IgD-negative memory B cell (primary cell): ENCODE results near the gene GNPTAB. TPM values are rescaled to one million over a fixed set of nuclear protein-coding genes. Genes with fewer than 3 reads are reported as not detected.

ENCODE experiments used
- H3K27ac Mint-ChIP-seq, 3 donors: one replicate each; pipeline ENCODE4 v1.8.0; 2020 to 2022; ENCODE audit warnings: mild to moderate bottlenecking in 3 of 3, mixed read lengths in 3 of 3, moderate library complexity in 1 of 3
- H3K27me3 Mint-ChIP-seq: one replicate; pipeline ENCODE4 v1.8.0; 2021; ENCODE audit warnings: mixed read lengths
- H3K36me3 Mint-ChIP-seq: one replicate; pipeline ENCODE4 v1.8.0; 2020; ENCODE audit warnings: mild to moderate bottlenecking, mixed read lengths
- H3K4me1 Mint-ChIP-seq, 3 donors: one replicate each; pipeline ENCODE4 v1.8.0; 2020 to 2022; ENCODE audit warnings: mixed read lengths in 3 of 3, mild to moderate bottlenecking in 1 of 3
- H3K4me3 Mint-ChIP-seq, 4 donors: one replicate each; pipeline ENCODE4 v1.8.0; 2020 to 2022; ENCODE audit warnings: mild to moderate bottlenecking in 4 of 4, mixed read lengths in 4 of 4, moderate library complexity in 3 of 4
- H3K9me3 Mint-ChIP-seq, 3 donors: one replicate each; pipeline ENCODE4 v1.8.0; 2020 to 2021; ENCODE audit warnings: mixed read lengths in 3 of 3, mild to moderate bottlenecking in 1 of 3
- polyA plus RNA-seq: library from polyadenylated mRNA; unstranded; fragments of 300-500 nt; fragmentation: Illumina TruSeq; gene quantifications from one replicate; pipeline ENCODE4 v1.2.3, GENCODE V29; 2021

GNPTAB gene
- polyA plus RNA-seq, 1 donor from 2014 or later: 28.0 TPM

GRCh38 chr12:101782273-101782731, 48.5 kb downstream of the GNPTAB start:
- Mint-ChIP-seq H3K36me3 (peaks cover 13% of the 10 kb centered on the region), H3K27me3 (no peaks in the 10 kb centered on the region), H3K4me3 (no peak overlapping the region), H3K4me1 (peaks cover 6 to 9% (median 8%) of the 10 kb centered on the region in 3 donors), H3K27ac (no peak overlapping the region), H3K9me3 (no peaks in the 10 kb centered on the region)

- Mint-ChIP-seq H3K27ac (peak overlapping the region in 1 of 3 donors; percentile 33), H3K27me3 (no peaks in the 10 kb centered on the region), H3K4me1 (peaks cover 6 to 9% (median 8%) of the 10 kb centered on the region in 3 donors), H3K36me3 (peaks cover 17% of the 10 kb centered on the region), H3K9me3 (no peaks in the 10 kb centered on the region), H3K4me3 (no peak overlapping the region)
Observed at GRCh38 chr12:101781834-101782233, 48.9 kb downstream of the GNPTAB start.

GRCh38 chr12:101780599-101780998, 50.2 kb downstream of the GNPTAB start:
- H3K4me1 Mint-ChIP-seq: peaks cover 6 to 9% (median 8%) of the 10 kb centered on the region in 3 donors

GRCh38 chr12:101779626-101780025, 51.1 kb downstream of the GNPTAB start:
- H3K4me1 Mint-ChIP-seq: peaks cover 6 to 9% (median 8%) of the 10 kb centered on the region in 3 donors
- H3K36me3 Mint-ChIP-seq: peaks cover 13% of the 10 kb centered on the region
- H3K27me3 Mint-ChIP-seq: no peaks in the 10 kb centered on the region
- H3K27ac Mint-ChIP-seq: no peak overlapping the region
- H3K4me3 Mint-ChIP-seq: no peak overlapping the region
- no peaks in the 10 kb centered on the region for H3K9me3 Mint-ChIP-seq

More at GRCh38 chr12:101780599-101780998, 50.2 kb downstream of the GNPTAB start:
- Mint-ChIP-seq H3K4me3 (no peak overlapping the region), H3K27me3 (no peaks in the 10 kb centered on the region), H3K36me3 (peaks cover 17% of the 10 kb centered on the region), H3K27ac (peak overlapping the region in 1 of 3 donors; percentile 17), H3K9me3 (no peaks in the 10 kb centered on the region)

- Mint-ChIP-seq H3K4me1 (peaks cover 6 to 9% (median 8%) of the 10 kb centered on the region in 3 donors), H3K36me3 (peaks cover 13% of the 10 kb centered on the region), H3K27ac (no peak overlapping the region), H3K9me3 (no peaks in the 10 kb centered on the region), H3K27me3 (no peaks in the 10 kb centered on the region), H3K4me3 (no peak overlapping the region)
Observed at GRCh38 chr12:101779200-101779599, 51.6 kb downstream of the GNPTAB start.

GRCh38 chr12:101777978-101778377, 52.8 kb downstream of the GNPTAB start:
- Mint-ChIP-seq H3K4me1 (peaks cover 8 to 9% (median 9%) of the 10 kb centered on the region in 3 donors), H3K9me3 (no peaks in the 10 kb centered on the region), H3K27me3 (no peaks in the 10 kb centered on the region), H3K36me3 (peaks cover 13% of the 10 kb centered on the region), H3K4me3 (no peak overlapping the region), H3K27ac (peak overlapping the region in 1 of 3 donors; percentile 34)

GRCh38 chr12:101777485-101777884, 53.3 kb downstream of the GNPTAB start:
- no peak overlapping the region for H3K4me3 Mint-ChIP-seq
- H3K9me3 Mint-ChIP-seq: no peaks in the 10 kb centered on the region
- H3K27ac Mint-ChIP-seq: peak overlapping the region in 2 of 3 donors; percentile 51 to 59
- H3K4me1 Mint-ChIP-seq: peaks cover 8 to 9% (median 9%) of the 10 kb centered on the region in 3 donors
- H3K27me3 Mint-ChIP-seq: no peaks in the 10 kb centered on the region
- peaks cover 13% of the 10 kb centered on the region for H3K36me3 Mint-ChIP-seq

- Mint-ChIP-seq H3K36me3 (peaks cover 18% of the 10 kb centered on the region), H3K27me3 (no peaks in the 10 kb centered on the region), H3K4me3 (no peak overlapping the region), H3K4me1 (peaks cover 6 to 9% (median 7%) of the 10 kb centered on the region in 3 donors), H3K9me3 (no peaks in the 10 kb centered on the region), H3K27ac (no peak overlapping the region)
Observed at GRCh38 chr12:101775816-101776215, 54.9 kb downstream of the GNPTAB start.

GRCh38 chr12:101773650-101774162, 57.1 kb downstream of the GNPTAB start:
- Mint-ChIP-seq H3K9me3 (no peaks in the 10 kb centered on the region), H3K4me3 (no peak overlapping the region), H3K36me3 (peaks cover 16% of the 10 kb centered on the region), H3K4me1 (peaks cover 0 to 3% (median 0%) of the 10 kb centered on the region in 3 donors), H3K27ac (peak overlapping the region in 1 of 3 donors; percentile 70), H3K27me3 (no peaks in the 10 kb centered on the region)

- H3K27ac Mint-ChIP-seq: peak overlapping the region in 1 of 3 donors; percentile 60
Observed at GRCh38 chr12:101772012-101772775, 58.6 kb downstream of the GNPTAB start.

GRCh38 chr12:101769865-101770264, 60.9 kb downstream of the GNPTAB start:
- H3K27ac Mint-ChIP-seq: no peak overlapping the region
- peaks cover 9% of the 10 kb centered on the region for H3K36me3 Mint-ChIP-seq
- no peaks in the 10 kb centered on the region for H3K27me3 Mint-ChIP-seq
- H3K9me3 Mint-ChIP-seq: no peaks in the 10 kb centered on the region
- no peak overlapping the region for H3K4me3 Mint-ChIP-seq
- H3K4me1 Mint-ChIP-seq: peaks cover 0 to 3% (median 0%) of the 10 kb centered on the region in 3 donors

More at GRCh38 chr12:101772012-101772775, 58.6 kb downstream of the GNPTAB start:
- Mint-ChIP-seq H3K27me3 (no peaks in the 10 kb centered on the region), H3K9me3 (no peaks in the 10 kb centered on the region), H3K4me3 (no peak overlapping the region), H3K4me1 (peaks cover 0 to 3% (median 0%) of the 10 kb centered on the region in 3 donors), H3K36me3 (peaks cover 12% of the 10 kb centered on the region)

- Mint-ChIP-seq H3K27ac (no peak overlapping the region), H3K27me3 (no peaks in the 10 kb centered on the region), H3K9me3 (no peaks in the 10 kb centered on the region), H3K36me3 (peaks cover 9% of the 10 kb centered on the region), H3K4me3 (no peak overlapping the region), H3K4me1 (peaks cover 0 to 1% (median 0%) of the 10 kb centered on the region in 3 donors)
Observed at GRCh38 chr12:101768781-101769180, 62.0 kb downstream of the GNPTAB start.

- Mint-ChIP-seq H3K4me1 (peaks cover 0 to 4% (median 4%) of the 10 kb centered on the region in 3 donors), H3K27ac (peak overlapping the region in 1 of 3 donors; percentile 52), H3K36me3 (peaks cover 9% of the 10 kb centered on the region), H3K27me3 (no peaks in the 10 kb centered on the region), H3K9me3 (no peaks in the 10 kb centered on the region), H3K4me3 (no peak overlapping the region)
Observed at GRCh38 chr12:101767537-101767936, 63.2 kb downstream of the GNPTAB start.

GRCh38 chr12:101764051-101764792, 66.5 kb downstream of the GNPTAB start:
- no peaks in the 10 kb centered on the region for H3K27me3 Mint-ChIP-seq
- H3K9me3 Mint-ChIP-seq: no peaks in the 10 kb centered on the region
- H3K36me3 Mint-ChIP-seq: no peaks in the 10 kb centered on the region
- no peak overlapping the region for H3K4me3 Mint-ChIP-seq
- peaks cover 8 to 16% (median 12%) of the 10 kb centered on the region in 3 donors for H3K4me1 Mint-ChIP-seq
- peak overlapping the region in 2 of 3 donors; percentile 3 to 17 for H3K27ac Mint-ChIP-seq
